ENCODE data around the gene TGFBR1. TPM values are rescaled to one million over a fixed set of nuclear protein-coding genes. Genes with fewer than 3 reads are reported as not detected.

TGFBR1 gene
- total RNA-seq, 6 donors from 2014 or later = 13.6 to 63.1 (median 37.9) TPM

- WGBS, 2 donors = 90 to 94% methylated on average over 1 of the region's 1 CpG
These were observed 41.4 kb upstream of the TGFBR1 start for GRCh38 chr9:99063522-99063921.

GRCh38 chr9:99066571-99066970, 38.3 kb upstream of the TGFBR1 start:
- Histone ChIP-seq H3K4me1 (peaks cover 0 to 18% (median 7%) of the 10 kb centered on the region in 4 donors), H3K27ac (no peak overlapping the region), H3K27me3 (no peaks in the 10 kb centered on the region), H3K36me3 (no peaks in the 10 kb centered on the region), H3K9me3 (no peaks in the 10 kb centered on the region), H3K4me3 (no peak overlapping the region)
- no peak for TF ChIP-seq EP300 (IDR thresholded peaks at IDR 0.05)
- no peak for ATAC-seq (ENCODE audit: low FRiP score in 2 of 2)
- DNase-seq = no peak
- 74 to 85% methylated on average over 3 of the region's 3 CpGs for WGBS, 2 donors

More at GRCh38 chr9:99063522-99063921, 41.4 kb upstream of the TGFBR1 start:
- Histone ChIP-seq H3K4me1 (peaks cover 0 to 10% (median 4%) of the 10 kb centered on the region in 4 donors), H3K36me3 (no peaks in the 10 kb centered on the region), H3K27me3 (no peaks in the 10 kb centered on the region), H3K4me3 (no peak overlapping the region), H3K9me3 (no peaks in the 10 kb centered on the region), H3K27ac (no peak overlapping the region)
- ATAC-seq (ENCODE audit: low FRiP score in 2 of 2) (no peak), DNase-seq (no peak)
- no peak for TF ChIP-seq POLR2A (IDR thresholded peaks at IDR 0.05)

GRCh38 chr9:99069075-99069474, 35.8 kb upstream of the TGFBR1 start:
- TF ChIP-seq POLR2A (IDR thresholded peaks at IDR 0.05) (no peak), POLR2AphosphoS5 (IDR thresholded peaks at IDR 0.05) (no peak)
- TF ChIP-seq, protein P1, sequence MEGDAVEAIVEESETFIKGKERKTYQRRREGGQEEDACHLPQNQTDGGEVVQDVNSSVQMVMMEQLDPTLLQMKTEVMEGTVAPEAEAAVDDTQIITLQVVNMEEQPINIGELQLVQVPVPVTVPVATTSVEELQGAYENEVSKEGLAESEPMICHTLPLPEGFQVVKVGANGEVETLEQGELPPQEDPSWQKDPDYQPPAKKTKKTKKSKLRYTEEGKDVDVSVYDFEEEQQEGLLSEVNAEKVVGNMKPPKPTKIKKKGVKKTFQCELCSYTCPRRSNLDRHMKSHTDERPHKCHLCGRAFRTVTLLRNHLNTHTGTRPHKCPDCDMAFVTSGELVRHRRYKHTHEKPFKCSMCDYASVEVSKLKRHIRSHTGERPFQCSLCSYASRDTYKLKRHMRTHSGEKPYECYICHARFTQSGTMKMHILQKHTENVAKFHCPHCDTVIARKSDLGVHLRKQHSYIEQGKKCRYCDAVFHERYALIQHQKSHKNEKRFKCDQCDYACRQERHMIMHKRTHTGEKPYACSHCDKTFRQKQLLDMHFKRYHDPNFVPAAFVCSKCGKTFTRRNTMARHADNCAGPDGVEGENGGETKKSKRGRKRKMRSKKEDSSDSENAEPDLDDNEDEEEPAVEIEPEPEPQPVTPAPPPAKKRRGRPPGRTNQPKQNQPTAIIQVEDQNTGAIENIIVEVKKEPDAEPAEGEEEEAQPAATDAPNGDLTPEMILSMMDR (IDR thresholded peaks at IDR 0.05) = no peak
- WGBS, 2 donors = 68 to 80% methylated on average over 1 of the region's 1 CpG
- Histone ChIP-seq H3K27ac (peak overlapping the region in 2 of 4 donors; percentile 1 to 10), H3K27me3 (no peaks in the 10 kb centered on the region), H3K36me3 (no peaks in the 10 kb centered on the region), H3K4me1 (peaks cover 0 to 22% (median 12%) of the 10 kb centered on the region in 4 donors), H3K4me3 (no peak overlapping the region), H3K9me3 (no peaks in the 10 kb centered on the region)
- no peak for DNase-seq
- no peak for ATAC-seq (ENCODE audit: low FRiP score in 2 of 2)

DNA sequence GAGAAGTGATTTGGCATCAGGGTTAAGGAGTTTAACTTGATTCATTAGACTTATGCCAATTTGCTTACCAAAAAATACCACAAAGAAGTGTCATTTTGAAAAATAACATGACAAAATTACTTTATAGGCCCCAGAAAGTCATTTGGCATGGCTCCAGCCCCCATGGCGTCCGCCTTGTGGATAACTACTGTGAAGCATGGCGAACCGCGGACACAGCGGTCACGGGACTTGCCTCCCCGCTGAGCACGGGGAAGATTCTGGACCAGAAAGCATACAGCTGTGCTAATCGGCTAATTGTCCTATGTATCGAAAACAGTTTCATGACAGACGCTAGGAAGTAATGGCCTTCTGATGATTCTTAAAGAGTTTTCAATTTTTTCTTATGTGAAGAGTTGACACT, 35.4 kb upstream of the TGFBR1 start:
- H3K4me1 ChIP-seq = peaks cover 0 to 22% (median 12%) of the 10 kb centered on the region in 4 donors
- ATAC-seq (ENCODE audit: low FRiP score in 2 of 2) (no peak), DNase-seq (no peak)
- peak overlapping the region in 2 of 4 donors; percentile 1 to 10 for H3K27ac ChIP-seq
- WGBS, 2 donors = 84 to 90% methylated on average over 12 of the region's 12 CpGs
- no peaks in the 10 kb centered on the region for H3K9me3 ChIP-seq
- no peaks in the 10 kb centered on the region for H3K27me3 ChIP-seq
- no peaks in the 10 kb centered on the region for H3K36me3 ChIP-seq
- TF ChIP-seq POLR2A (IDR thresholded peaks at IDR 0.05) (no peak), EP300 (IDR thresholded peaks at IDR 0.05) (no peak), POLR2AphosphoS5 (IDR thresholded peaks at IDR 0.05) (no peak)
- TF ChIP-seq, protein P1 (IDR thresholded peaks at IDR 0.05) = no peak
- H3K4me3 ChIP-seq = no peak overlapping the region

DNA sequence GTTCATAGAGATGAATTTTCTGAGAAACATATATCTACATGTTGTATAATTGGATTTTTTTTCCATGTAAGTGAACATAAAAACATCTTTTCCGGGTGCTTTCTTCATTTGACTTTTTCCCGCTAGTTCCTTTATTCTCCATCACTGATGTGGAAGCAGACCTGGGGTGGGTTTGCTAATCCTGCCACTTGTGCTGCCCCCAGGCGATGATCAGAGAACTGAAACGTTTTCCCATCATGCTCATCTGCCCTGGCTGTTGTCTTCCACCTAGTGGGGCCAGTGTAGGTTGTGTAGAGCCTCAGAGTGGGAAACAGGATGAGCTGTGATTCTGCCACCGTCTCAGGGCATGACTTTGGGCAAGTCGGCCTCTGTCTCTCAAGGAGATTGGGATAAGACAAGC, 34.2 kb upstream of the TGFBR1 start:
- H3K4me3 ChIP-seq = no peak overlapping the region
- no peaks in the 10 kb centered on the region for H3K27me3 ChIP-seq
- no peak for TF ChIP-seq EP300 (IDR thresholded peaks at IDR 0.05)
- TF ChIP-seq POLR2AphosphoS5 (IDR thresholded peaks at IDR 0.05) = no peak
- TF ChIP-seq, protein P1 (IDR thresholded peaks at IDR 0.05) = no peak
- no peak for TF ChIP-seq POLR2A (IDR thresholded peaks at IDR 0.05)
- no peaks in the 10 kb centered on the region for H3K9me3 ChIP-seq
- H3K27ac ChIP-seq = peak overlapping the region in 3 of 4 donors; percentile 7 to 69 (median 63)
- H3K4me1 ChIP-seq = peaks cover 0 to 22% (median 12%) of the 10 kb centered on the region in 4 donors
- no peak for DNase-seq
- H3K36me3 ChIP-seq = no peaks in the 10 kb centered on the region
- WGBS, 2 donors = 75 to 79% methylated on average over 6 of the region's 6 CpGs
- no peak for ATAC-seq (ENCODE audit: low FRiP score in 2 of 2)

- H3K27ac ChIP-seq = peak overlapping the region in 2 of 4 donors; percentile 63 to 69
- H3K4me1 ChIP-seq = peaks cover 3 to 26% (median 13%) of the 10 kb centered on the region in 4 donors
- no peak for DNase-seq
- no peak overlapping the region for H3K4me3 ChIP-seq
- no peaks in the 10 kb centered on the region for H3K9me3 ChIP-seq
- WGBS, 2 donors = 76 to 81% methylated on average over 8 to 9 of the region's 9 CpGs
- H3K27me3 ChIP-seq = no peaks in the 10 kb centered on the region
- no peak for ATAC-seq (ENCODE audit: low FRiP score in 2 of 2)
- TF ChIP-seq POLR2AphosphoS5 (IDR thresholded peaks at IDR 0.05) (no peak), POLR2A (IDR thresholded peaks at IDR 0.05) (no peak), EP300 (IDR thresholded peaks at IDR 0.05) (no peak)
- TF ChIP-seq, protein P1 (IDR thresholded peaks at IDR 0.05) = no peak
- no peaks in the 10 kb centered on the region for H3K36me3 ChIP-seq
These were observed 33.4 kb upstream of the TGFBR1 start for GRCh38 chr9:99071313-99072039.
